Measurements from ENCODE around the gene WDR1. TPM values are rescaled to one million over a fixed set of nuclear protein-coding genes. Genes with fewer than 3 reads are reported as not detected.

The WDR1 gene
- total RNA-seq, 1 donor from 2014 or later, result 200 TPM

GRCh38 chr4:10069075-10069642, 47.4 kb downstream of the WDR1 start:
- H3K27ac Mint-ChIP-seq, result no peak overlapping the region
- no peak for TF ChIP-seq CTCF (IDR thresholded peaks at IDR 0.05; ENCODE audit: unreplicated experiment)

GRCh38 chr4:10066670-10067651, 49.6 kb downstream of the WDR1 start:
- no peaks in the 10 kb centered on the region for H3K27me3 Mint-ChIP-seq
- H3K9me3 Mint-ChIP-seq (ENCODE audit: low read depth), result no peaks in the 10 kb centered on the region
- H3K36me3 Mint-ChIP-seq (ENCODE audit: insufficient read depth), result peaks cover 3% of the 10 kb centered on the region
- H3K4me1 Mint-ChIP-seq (ENCODE audit: low read depth), result peaks cover 2% of the 10 kb centered on the region
- no peak overlapping the region for H3K27ac Mint-ChIP-seq
- H3K4me3 Mint-ChIP-seq (ENCODE audit: low read depth), result no peak overlapping the region
- no peak for TF ChIP-seq CTCF (IDR thresholded peaks at IDR 0.05; ENCODE audit: unreplicated experiment)
- no peak for DNase-seq (ENCODE audit: low spot score, unreplicated experiment)

More at GRCh38 chr4:10069075-10069642, 47.4 kb downstream of the WDR1 start:
- Mint-ChIP-seq H3K9me3 (ENCODE audit: low read depth) (no peaks in the 10 kb centered on the region), H3K36me3 (ENCODE audit: insufficient read depth) (peaks cover 4% of the 10 kb centered on the region), H3K4me1 (ENCODE audit: low read depth) (peaks cover 2% of the 10 kb centered on the region), H3K4me3 (ENCODE audit: low read depth) (no peak overlapping the region), H3K27me3 (no peaks in the 10 kb centered on the region)
- no peak for DNase-seq (ENCODE audit: low spot score, unreplicated experiment)

GRCh38 chr4:10066206-10066605, 50.4 kb downstream of the WDR1 start:
- Mint-ChIP-seq H3K4me3 (ENCODE audit: low read depth) (no peak overlapping the region), H3K4me1 (ENCODE audit: low read depth) (peaks cover 2% of the 10 kb centered on the region), H3K9me3 (ENCODE audit: low read depth) (no peaks in the 10 kb centered on the region), H3K27ac (no peak overlapping the region), H3K27me3 (no peaks in the 10 kb centered on the region), H3K36me3 (ENCODE audit: insufficient read depth) (peaks cover 1% of the 10 kb centered on the region)
- no peak for TF ChIP-seq CTCF (IDR thresholded peaks at IDR 0.05; ENCODE audit: unreplicated experiment)
- DNase-seq (ENCODE audit: low spot score, unreplicated experiment), result no peak

GRCh38 chr4:10063544-10064300, 52.9 kb downstream of the WDR1 start:
- Mint-ChIP-seq H3K4me1 (ENCODE audit: low read depth) (peaks cover 2% of the 10 kb centered on the region), H3K9me3 (ENCODE audit: low read depth) (no peaks in the 10 kb centered on the region), H3K27me3 (no peaks in the 10 kb centered on the region), H3K4me3 (ENCODE audit: low read depth) (no peak overlapping the region), H3K27ac (no peak overlapping the region), H3K36me3 (ENCODE audit: insufficient read depth) (no peaks in the 10 kb centered on the region)
- no peak for DNase-seq (ENCODE audit: low spot score, unreplicated experiment)
- peak; percentile 47 for TF ChIP-seq CTCF (IDR thresholded peaks at IDR 0.05; ENCODE audit: unreplicated experiment)
